ENCODE data around the gene ABCA13.

GRCh38 chr7:48259463-48260280 lies 88.4 kb downstream of the ABCA13 start:
- TF ChIP-seq FOXM1 (IDR thresholded peaks at IDR 0.05; ENCODE audit: borderline replicate concordance), result no peak
- TF ChIP-seq HDGF (IDR thresholded peaks at IDR 0.05; ENCODE audit: borderline replicate concordance), result no peak
- no peak for TF ChIP-seq SP1 (IDR thresholded peaks at IDR 0.05)
- TF ChIP-seq FOXA1 (IDR thresholded peaks at IDR 0.05), result no peak
- TF ChIP-seq FOXK2 (IDR thresholded peaks at IDR 0.05), result no peak
- no peak for TF ChIP-seq SUZ12 (IDR thresholded peaks at IDR 0.05)
- no peak for TF ChIP-seq TARDBP (IDR thresholded peaks at IDR 0.05)
